ENCODE data around the gene THAP2. TPM values are rescaled to one million over a fixed set of nuclear protein-coding genes. Genes with fewer than 3 reads are reported as not detected.

THAP2 gene
- total and polyA plus RNA-seq, 2 donors (not counting 3 experiments of a cell fraction or from before 2014, with no cell fraction given), result 1.4 to 4.4 TPM

- BruUV-seq (replicated peaks), result no TSS peak
- Histone ChIP-seq H3K9me1 (replicated peaks; ENCODE audit: control insufficient read depth, extremely low read depth, insufficient read depth, low read length) (no peaks in the 10 kb centered on the region), H3K79me2 (ENCODE audit: control insufficient read depth, insufficient read depth, low read length) (no peaks in the 10 kb centered on the region), H3K4me2 (ENCODE audit: insufficient read depth, low read length) (no peak overlapping the region), H3K9ac (replicated peaks; ENCODE audit: extremely low read depth, insufficient read depth, low read length) (no peak overlapping the region), H3K4me3 (replicated peaks in 1 of 3; ENCODE audit: insufficient read depth in 1 of 3, low read depth in 1 of 3, low read length in 3 of 3) (no peak overlapping the region), H3K27me3 (ENCODE audit: control insufficient read depth in 2 of 2, insufficient read depth in 2 of 2, low read length in 2 of 2) (peaks cover 0 to 2% of the 10 kb centered on the region in 2 experiments), H3K36me3 (ENCODE audit: control insufficient read depth in 2 of 2, extremely low read depth in 1 of 2, insufficient read depth in 2 of 2, low read length in 2 of 2) (no peaks in the 10 kb centered on the region), H3K9me3 (replicated peaks; ENCODE audit: control insufficient read depth, insufficient read depth, low read length) (no peaks in the 10 kb centered on the region), H2AFZ (ENCODE audit: low read depth, low read length) (no peak overlapping the region), H3K4me1 (ENCODE audit: control insufficient read depth, extremely low read depth, insufficient read depth, low read length) (no peaks in the 10 kb centered on the region), H3K27ac (ENCODE audit: insufficient read depth, low read depth, low read length) (no peak overlapping the region), H4K20me1 (replicated peaks; ENCODE audit: control insufficient read depth, extremely low read depth, insufficient read depth, low read length) (no peaks in the 10 kb centered on the region)
- dilution Hi-C loops (cut with MboI; ENCODE audit: extremely low pct_ligation_motif_present, low sequenced_read_pairs) (no loop called here), intact Hi-C loops (cut with micrococcal nuclease) (no loop called here)
- TF ChIP-seq MYC (IDR thresholded peaks at IDR 0.05; ENCODE audit: low read depth, low read length) (no peak), CTCF (IDR thresholded peaks at IDR 0.05; ENCODE audit: extremely low read depth in 1 of 2, insufficient read depth in 1 of 2, low read depth in 1 of 2, low read length in 2 of 2) (no peak), EZH2 (IDR thresholded peaks at IDR 0.05; ENCODE audit: borderline replicate concordance, low read depth, low read length, severe bottlenecking) (no peak), POLR2AphosphoS5 (IDR thresholded peaks at IDR 0.05; ENCODE audit: insufficient read depth, low read depth, low read length) (no peak), MAX (IDR thresholded peaks at IDR 0.05; ENCODE audit: insufficient read depth, insufficient read length) (no peak), POLR2A (IDR thresholded peaks at IDR 0.05; ENCODE audit: low read depth, low read length) (no peak), FOS (IDR thresholded peaks at IDR 0.05; ENCODE audit: borderline replicate concordance, insufficient read depth, low read length) (no peak), JUN (IDR thresholded peaks at IDR 0.05; ENCODE audit: borderline replicate concordance, insufficient read depth, insufficient read length, low read depth) (no peak), GATA2 (IDR thresholded peaks at IDR 0.05; ENCODE audit: insufficient read depth, insufficient read length, low read depth, low read length) (no peak)
- DNase-seq (ENCODE audit: low read depth, low spot score), result no peak
- POLR2A ChIA-PET, result no interaction called here
- CTCF ChIA-PET, result no interaction called here
- no peak for FAIRE-seq
These were observed 60.9 kb downstream of the THAP2 start for GRCh38 chr12:71725011-71725410.

Measured in endothelial cell of umbilical vein (primary cell).